Neural cell (in vitro differentiated cells): Measurements from ENCODE around the gene SSBP3.

Source experiments
- CTCF ChIP-seq: fragments of 450-650 bp; IDR thresholded peaks from 2 replicates; pipeline ENCODE4 v1.5.1; 2014; ENCODE audit warnings: antibody characterized with exemption, mild to moderate bottlenecking, moderate library complexity; ENCODE audit not compliant: poor library complexity, severe bottlenecking
- EP300 ChIP-seq: fragments of 450-650 bp; conservative IDR thresholded peaks from 2 replicates; pipeline ENCODE4 v1.6.1; 2014; ENCODE audit warnings: antibody characterized with exemption, mild to moderate bottlenecking, moderate library complexity; ENCODE audit not compliant: poor library complexity, severe bottlenecking
- EZH2 ChIP-seq: fragments of 200-600, 300-800 bp; shearing (Covaris generic), sonication (generic); IDR thresholded peaks from 2 replicates; pipeline ENCODE4 v1.6.1; 2014; ENCODE audit warnings: antibody characterized with exemption, low read length, borderline replicate concordance, mild to moderate bottlenecking; ENCODE audit not compliant: insufficient read depth, poor library complexity, severe bottlenecking
- MXI1 ChIP-seq: fragments of 450-650 bp; conservative IDR thresholded peaks from 2 replicates; pipeline ENCODE4 v1.6.1; 2014; ENCODE audit warnings: antibody characterized with exemption, mild to moderate bottlenecking; ENCODE audit not compliant: poor library complexity, severe bottlenecking
- POLR2AphosphoS5 ChIP-seq: IDR thresholded peaks from 2 replicates; pipeline ENCODE4 v1.6.1; 2012
- RAD21 ChIP-seq: fragments of 450-650 bp; conservative IDR thresholded peaks from 2 replicates; pipeline ENCODE4 v1.6.1; 2014; ENCODE audit warnings: antibody characterized with exemption, mild to moderate bottlenecking, moderate library complexity
- REST ChIP-seq: IDR thresholded peaks from 2 replicates; pipeline ENCODE4 v1.6.1; 2012; ENCODE audit warnings: borderline replicate concordance

GRCh38 chr1:54415991-54416390, 9.8 kb upstream of the SSBP3 start:
- TF ChIP-seq CTCF = no peak
- no peak for TF ChIP-seq EZH2
- TF ChIP-seq REST = no peak
- no peak for TF ChIP-seq EP300
- TF ChIP-seq POLR2AphosphoS5 = no peak
- TF ChIP-seq MXI1 = no peak
- TF ChIP-seq RAD21 = no peak
